IMR-90 (cell line): Measurements from ENCODE around the gene COL9A3. TPM values are rescaled to one million over a fixed set of nuclear protein-coding genes. Genes with fewer than 3 reads are reported as not detected.

Experiments used
- ATAC-seq: fragments of 200-7000 bp; cut with Tn5 transposase; 2 replicates; pipeline ENCODE4 v1.9.1; 2020; ENCODE audit warnings: low read depth, mild to moderate bottlenecking, moderate library complexity
- BruUV-seq: library from RNA; stranded (reverse); fragments of 400-500 nt; replicated peaks from 2 replicates; lab custom pipeline; 2021; lab: Mats Ljungman, UMichigan
- CTCF ChIA-PET: fragments of 300-600 bp; formaldehyde crosslinking; extraction: SDS; loops from one replicate; lab custom pipeline; 2021; ENCODE audit warnings: antibody characterized with exemption; lab: Yijun Ruan, JAX
- POLR2A ChIA-PET: fragments of 300-600 bp; sonication (Branson Sonifier 250); formaldehyde crosslinking; loops from one replicate; lab custom pipeline; 2022; ENCODE audit warnings: antibody characterized with exemption; ENCODE audit not compliant: unreplicated experiment; lab: Charles Lee
- DNase-seq: peaks from one replicate; pipeline ENCODE4 v3.0.0; 2013
- H2AFZ ChIP-seq: replicated peaks from 2 replicates; pipeline ENCODE3; 2013; ENCODE audit warnings: low read length, mild to moderate bottlenecking; ENCODE audit not compliant: poor library complexity
- H2AK5ac ChIP-seq: 2 replicates; pipeline ENCODE4 v1.6.1; 2013; ENCODE audit warnings: low read depth, low read length, inconsistent platforms
- H2AK9ac ChIP-seq: replicated peaks from 2 replicates; pipeline ENCODE3; 2013; ENCODE audit warnings: mild to moderate bottlenecking, low read depth, low read length, moderate library complexity; ENCODE audit not compliant: poor library complexity
- H2BK120ac ChIP-seq: 2 replicates; pipeline ENCODE4 v1.6.1; 2013; ENCODE audit warnings: low read depth, low read length, inconsistent platforms
- H2BK15ac ChIP-seq: 3 replicates; pipeline ENCODE4 v1.6.1; 2013; ENCODE audit warnings: low read depth, low read length, inconsistent platforms
- H2BK20ac ChIP-seq: 2 replicates; pipeline ENCODE4 v1.6.1; 2013; ENCODE audit warnings: low read depth, mild to moderate bottlenecking, inconsistent platforms, low read length, moderate library complexity
- H2BK5ac ChIP-seq: 2 replicates; pipeline ENCODE4 v1.6.1; 2013; ENCODE audit warnings: mild to moderate bottlenecking, low read depth, low read length, inconsistent platforms; ENCODE audit not compliant: poor library complexity, severe bottlenecking
- H3K14ac ChIP-seq: replicated peaks from 2 replicates; pipeline ENCODE4 v1.6.1; 2013; ENCODE audit warnings: low read depth, low read length, inconsistent platforms
- H3K18ac ChIP-seq: 2 replicates; pipeline ENCODE4 v1.6.1; 2013; ENCODE audit warnings: low read depth, low read length, control low read depth
- H3K23ac ChIP-seq: 2 replicates; pipeline ENCODE4 v1.6.1; 2013; ENCODE audit warnings: low read depth, low read length, inconsistent platforms
- H3K27ac ChIP-seq: 2 replicates; pipeline ENCODE4 v1.5.1; 2013; ENCODE audit warnings: mild to moderate bottlenecking, control low read depth, low read length; ENCODE audit not compliant: insufficient read depth
- H3K27me3 ChIP-seq: 2 replicates; pipeline ENCODE4 v1.6.1; 2013; ENCODE audit warnings: low read length; ENCODE audit not compliant: control insufficient read depth, insufficient read depth
- H3K36me3 ChIP-seq: 2 replicates; pipeline ENCODE4 v1.6.1; 2013; ENCODE audit warnings: low read length, mixed read lengths; ENCODE audit not compliant: control insufficient read depth, insufficient read depth
- H3K4ac ChIP-seq: 2 replicates; pipeline ENCODE4 v1.6.1; 2013; ENCODE audit warnings: low read depth, low read length, inconsistent platforms
- H3K4me1 ChIP-seq: 2 replicates; pipeline ENCODE4 v1.6.1; 2013; ENCODE audit warnings: low read length, mixed read lengths; ENCODE audit not compliant: control insufficient read depth, insufficient read depth
- H3K4me2 ChIP-seq: 2 replicates; pipeline ENCODE4 v1.6.1; 2013; ENCODE audit warnings: low read depth, mild to moderate bottlenecking, control low read depth, low read length, moderate library complexity
- H3K4me3 ChIP-seq: 2 replicates; pipeline ENCODE4 v1.5.1; 2013; ENCODE audit warnings: low read depth, mild to moderate bottlenecking, control low read depth, low read length, moderate library complexity; ENCODE audit not compliant: insufficient read depth
- H3K56ac ChIP-seq: 2 replicates; pipeline ENCODE4 v1.6.1; 2013; ENCODE audit warnings: low read length, inconsistent platforms; ENCODE audit not compliant: insufficient read depth; ENCODE audit errors: extremely low read depth
- H3K79me1 ChIP-seq, 2 experiments: 2 replicates each; pipeline ENCODE4 v1.6.1; 2013; ENCODE audit warnings: low read length in 2 of 2, inconsistent platforms in 1 of 2, low read depth in 1 of 2
- H3K9ac ChIP-seq: 2 replicates; pipeline ENCODE4 v1.6.1; 2013; ENCODE audit warnings: low read depth, low read length, control low read depth
- H3K9me1 ChIP-seq: 2 replicates; pipeline ENCODE4 v1.6.1; 2013; ENCODE audit warnings: low read length, inconsistent platforms; ENCODE audit not compliant: insufficient read depth
- H3K9me3 ChIP-seq: 2 replicates; pipeline ENCODE4 v1.6.1; 2013; ENCODE audit warnings: low read length; ENCODE audit not compliant: control insufficient read depth, insufficient read depth
- H4K20me1 ChIP-seq: 2 replicates; pipeline ENCODE4 v1.6.1; 2013; ENCODE audit warnings: low read length, inconsistent platforms; ENCODE audit not compliant: insufficient read depth
- H4K5ac ChIP-seq: 2 replicates; pipeline ENCODE4 v1.6.1; 2013; ENCODE audit warnings: mild to moderate bottlenecking, low read depth, low read length, control low read depth
- H4K8ac ChIP-seq, 2 experiments: 2 replicates each; pipeline ENCODE4 v1.6.1; 2013; ENCODE audit warnings: low read depth in 2 of 2, low read length in 2 of 2, control low read depth in 1 of 2, inconsistent platforms in 1 of 2
- H4K91ac ChIP-seq: 2 replicates; pipeline ENCODE4 v1.6.1; 2013; ENCODE audit warnings: low read depth, low read length, inconsistent platforms; ENCODE audit not compliant: insufficient read depth
- BHLHE40 ChIP-seq: fragments of 150-350 bp; IDR thresholded peaks from 2 replicates; pipeline ENCODE4 v1.6.1; 2016; ENCODE audit warnings: mild to moderate bottlenecking, low read depth, low read length
- CEBPB ChIP-seq: IDR thresholded peaks from 2 replicates; pipeline ENCODE4 v1.6.1; 2012; ENCODE audit warnings: low read depth, low read length, improper control_type of control experiment
- CHD1 ChIP-seq: IDR thresholded peaks from 2 replicates; pipeline ENCODE4 v1.6.1; 2012; ENCODE audit warnings: low read depth, low read length, improper control_type of control experiment
- CTCF ChIP-seq: conservative IDR thresholded peaks from 2 replicates; pipeline ENCODE4 v1.5.1; 2012; ENCODE audit warnings: mild to moderate bottlenecking, low read depth, low read length, improper control_type of control experiment
- ELK1 ChIP-seq: fragments of 150-350 bp; IDR thresholded peaks from 2 replicates; pipeline ENCODE4 v1.6.1; 2016; ENCODE audit warnings: low read depth, mild to moderate bottlenecking, low read length, moderate library complexity, borderline replicate concordance
- FOS ChIP-seq: fragments of 150-350 bp; IDR thresholded peaks from 2 replicates; pipeline ENCODE4 v1.6.1; 2016; ENCODE audit warnings: low read depth, low read length
- MAFK ChIP-seq: IDR thresholded peaks from 2 replicates; pipeline ENCODE4 v1.6.1; 2012; ENCODE audit warnings: low read depth, low read length, improper control_type of control experiment
- MAZ ChIP-seq: IDR thresholded peaks from 2 replicates; pipeline ENCODE4 v1.6.1; 2012; ENCODE audit warnings: low read depth, mild to moderate bottlenecking, low read length, improper control_type of control experiment, moderate library complexity, borderline replicate concordance
- MXI1 ChIP-seq: IDR thresholded peaks from 2 replicates; pipeline ENCODE4 v1.6.1; 2012; ENCODE audit warnings: low read depth, mild to moderate bottlenecking, low read length, moderate library complexity, borderline replicate concordance
- NFE2L2 ChIP-seq: fragments of 150-350 bp; IDR thresholded peaks from 2 replicates; pipeline ENCODE4 v1.6.1; 2016; ENCODE audit warnings: low read depth, mild to moderate bottlenecking, low read length
- POLR2A ChIP-seq: IDR thresholded peaks from 2 replicates; pipeline ENCODE4 v1.6.1; 2012; ENCODE audit warnings: mild to moderate bottlenecking, low read depth, low read length
- RAD21 ChIP-seq: IDR thresholded peaks from 2 replicates; pipeline ENCODE4 v1.6.1; 2012; ENCODE audit warnings: low read length, improper control_type of control experiment
- RCOR1 ChIP-seq: IDR thresholded peaks from 2 replicates; pipeline ENCODE4 v1.6.1; 2012; ENCODE audit warnings: mild to moderate bottlenecking, low read length, improper control_type of control experiment; ENCODE audit not compliant: insufficient replicate concordance
- RFX5 ChIP-seq: IDR thresholded peaks from 2 replicates; pipeline ENCODE4 v1.8.0; 2012; ENCODE audit warnings: low read depth, mild to moderate bottlenecking, low read length, moderate library complexity
- SMC3 ChIP-seq: fragments of 150-350 bp; IDR thresholded peaks from 2 replicates; pipeline ENCODE4 v1.6.1; 2016; ENCODE audit warnings: low read depth, mild to moderate bottlenecking, antibody characterized with exemption, low read length, moderate library complexity
- USF2 ChIP-seq: fragments of 150-350 bp; IDR thresholded peaks from 2 replicates; pipeline ENCODE4 v1.6.1; 2017; ENCODE audit warnings: mild to moderate bottlenecking, antibody characterized with exemption, low read length, low read depth
- WGBS, 2 experiments: methylation state at CpG; one replicate each; pipeline versions ENCODE4 v1.1.5 to v1.1.7; 2013; ENCODE audit warnings: missing lambda C conversion rate in 2 of 2; ENCODE audit not compliant: insufficient read length in 1 of 2; ENCODE audit errors: extremely low coverage in 2 of 2; 5-methylcytosine and 5-hydroxymethylcytosine counted together
- dilution Hi-C: fragments of 300-500 bp; cut with HindIII; formaldehyde crosslinking; loops from one replicate; pipeline ENCODE4 v1.14.3; 2018; ENCODE audit warnings: low sequenced_read_pairs; ENCODE audit not compliant: unreplicated experiment
- in situ Hi-C: fragments of 300-500 bp; cut with MboI; formaldehyde crosslinking; loops from 3 replicates; pipeline ENCODE4 v1.14.3; 2019; ENCODE audit warnings: low sequenced_read_pairs, inconsistent platforms, mixed read lengths
- intact Hi-C: fragments of 100-400 bp; cut with micrococcal nuclease; formaldehyde crosslinking; loops from 2 replicates; pipeline ENCODE4 v1.10.0; 2022
- polyA plus RNA-seq, 3 experiments: library from polyadenylated mRNA; depleted of rRNA; stranded (reverse); fragments of >200 nt; gene quantifications; 2 replicates each; pipeline ENCODE4 v1.2.3, GENCODE V29; 2012; ENCODE audit warnings: low replicate concordance in 1 of 3
- total RNA-seq: library from RNA; depleted of rRNA; stranded (reverse); fragments of >200 nt; gene quantifications from 2 replicates; pipeline ENCODE4 v1.2.3, GENCODE V29; 2012

COL9A3 gene
- total and polyA plus RNA-seq, 2 of the 4 experiments (the other 2 are of a cell fraction): 0.36 to 1.4 TPM

GRCh38 chr20:62852196-62852595 lies 35.3 kb downstream of the COL9A3 start:
- POLR2A ChIA-PET: no interaction called here

More at GRCh38 chr20:62852196-62852595, 35.3 kb downstream of the COL9A3 start:
- Histone ChIP-seq H3K36me3 (peaks cover 26% of the 10 kb centered on the region), H3K9ac (no peak overlapping the region), H3K4ac (no peak overlapping the region), H2BK120ac (no peak overlapping the region), H3K23ac (no peak overlapping the region), H3K79me1 (peaks cover 14 to 31% of the 10 kb centered on the region in 2 experiments), H3K18ac (no peak overlapping the region), H3K9me3 (no peaks in the 10 kb centered on the region), H4K5ac (no peak overlapping the region), H4K8ac (no peak overlapping the region), H2AK9ac (no peak overlapping the region), H3K27me3 (no peaks in the 10 kb centered on the region), H4K20me1 (peaks cover 7% of the 10 kb centered on the region), H2BK20ac (no peak overlapping the region), H3K4me3 (no peak overlapping the region), H2BK5ac (no peak overlapping the region), H3K56ac (no peak overlapping the region), H2BK15ac (no peak overlapping the region), H2AK5ac (no peak overlapping the region), H3K27ac (no peak overlapping the region), H3K4me1 (no peaks in the 10 kb centered on the region), H3K14ac (no peak overlapping the region), H2AFZ (no peak overlapping the region), H3K9me1 (peaks cover 4% of the 10 kb centered on the region; the same call in 1 of the 2 replicates), H4K91ac (no peak overlapping the region), H3K4me2 (no peak overlapping the region)
- in situ Hi-C loops: no loop called here
- dilution Hi-C loops: no loop called here
- no TSS peak for BruUV-seq
- TF ChIP-seq RFX5: no peak
- TF ChIP-seq CHD1: no peak
- no peak for TF ChIP-seq BHLHE40
- no peak for TF ChIP-seq MXI1
- TF ChIP-seq ELK1: no peak
- no peak for TF ChIP-seq NFE2L2
- no peak for TF ChIP-seq USF2
- TF ChIP-seq CEBPB: no peak
- no peak for TF ChIP-seq MAFK
- TF ChIP-seq SMC3: no peak
- no peak for TF ChIP-seq POLR2A
- TF ChIP-seq CTCF: no peak
- TF ChIP-seq RCOR1: no peak
- TF ChIP-seq FOS: no peak
- TF ChIP-seq MAZ: no peak
- no peak for TF ChIP-seq RAD21
- intact Hi-C loops: no loop called here
- DNase-seq: no peak
- ATAC-seq: no peak
- CTCF ChIA-PET: no interaction called here
- 100% methylated on average over 5 of the region's 8 CpGs; no CpG with 5 or more reads in 1 of the 2 experiments for WGBS, 2 experiments
